ENCODE results near the gene NXPH4.

NXPH4 gene

DNA sequence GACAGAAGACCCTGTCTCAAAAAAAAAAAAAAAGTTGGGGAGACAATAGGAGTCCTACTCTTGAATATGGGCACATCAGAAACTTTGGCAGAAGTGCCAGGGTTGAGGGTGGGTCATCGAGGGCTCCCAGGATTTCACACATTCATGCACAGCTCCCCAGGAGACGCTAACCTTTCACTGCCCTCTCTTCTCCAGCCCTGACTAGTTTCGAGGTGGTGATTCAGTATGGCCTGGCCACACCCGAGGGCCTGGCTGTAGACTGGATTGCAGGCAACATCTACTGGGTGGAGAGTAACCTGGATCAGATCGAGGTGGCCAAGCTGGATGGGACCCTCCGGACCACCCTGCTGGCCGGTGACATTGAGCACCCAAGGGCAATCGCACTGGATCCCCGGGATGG, 39.7 kb upstream of the NXPH4 start:
- H3K9me3 ChIP-seq (ENCODE audit: control insufficient read depth, low read length), result no peaks in the 10 kb centered on the region
- H3K4me3 ChIP-seq (ENCODE audit: low read length), result no peak overlapping the region
- peaks cover 33% of the 10 kb centered on the region for H3K36me3 ChIP-seq (ENCODE audit: control insufficient read depth, insufficient read depth, low read length)
- no peaks in the 10 kb centered on the region for H3K27me3 ChIP-seq (ENCODE audit: control insufficient read depth, insufficient read depth, low read length)
- H3K9ac ChIP-seq (ENCODE audit: low read length), result no peak overlapping the region
- H3K4me1 ChIP-seq (ENCODE audit: control insufficient read depth, insufficient read depth, low read length), result peaks cover 29% of the 10 kb centered on the region

DNA sequence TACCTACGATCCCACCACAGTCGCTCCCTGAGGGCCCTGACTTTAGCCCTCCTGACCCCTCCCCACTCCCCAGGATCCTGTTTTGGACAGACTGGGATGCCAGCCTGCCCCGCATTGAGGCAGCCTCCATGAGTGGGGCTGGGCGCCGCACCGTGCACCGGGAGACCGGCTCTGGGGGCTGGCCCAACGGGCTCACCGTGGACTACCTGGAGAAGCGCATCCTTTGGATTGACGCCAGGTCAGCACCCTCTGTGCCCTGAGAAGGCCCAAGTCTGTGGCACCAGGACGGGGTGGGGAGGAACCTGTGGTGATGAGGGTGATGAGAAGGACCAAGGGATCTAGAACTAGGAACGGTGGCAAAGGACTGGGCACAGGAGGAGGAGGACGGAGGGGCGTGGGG, 39.2 kb upstream of the NXPH4 start:
- no peak overlapping the region for H3K9ac ChIP-seq (ENCODE audit: low read length)
- H3K4me3 ChIP-seq (ENCODE audit: low read length), result no peak overlapping the region
- no peaks in the 10 kb centered on the region for H3K9me3 ChIP-seq (ENCODE audit: control insufficient read depth, low read length)
- peaks cover 29% of the 10 kb centered on the region for H3K4me1 ChIP-seq (ENCODE audit: control insufficient read depth, insufficient read depth, low read length)
- peaks cover 33% of the 10 kb centered on the region for H3K36me3 ChIP-seq (ENCODE audit: control insufficient read depth, insufficient read depth, low read length)
- H3K27me3 ChIP-seq (ENCODE audit: control insufficient read depth, insufficient read depth, low read length), result no peaks in the 10 kb centered on the region

DNA sequence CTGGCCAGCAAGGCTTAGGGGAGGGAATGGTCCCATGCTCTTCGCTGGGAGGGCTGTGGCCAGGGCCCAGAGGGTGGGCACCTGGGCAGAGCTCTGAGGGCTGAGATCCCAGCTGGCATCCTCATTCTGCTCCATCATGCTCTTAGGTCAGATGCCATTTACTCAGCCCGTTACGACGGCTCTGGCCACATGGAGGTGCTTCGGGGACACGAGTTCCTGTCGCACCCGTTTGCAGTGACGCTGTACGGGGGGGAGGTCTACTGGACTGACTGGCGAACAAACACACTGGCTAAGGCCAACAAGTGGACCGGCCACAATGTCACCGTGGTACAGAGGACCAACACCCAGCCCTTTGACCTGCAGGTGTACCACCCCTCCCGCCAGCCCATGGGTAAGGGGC, 38.4 kb upstream of the NXPH4 start:
- peaks cover 31% of the 10 kb centered on the region for H3K4me1 ChIP-seq (ENCODE audit: control insufficient read depth, insufficient read depth, low read length)
- H3K36me3 ChIP-seq (ENCODE audit: control insufficient read depth, insufficient read depth, low read length), result peaks cover 34% of the 10 kb centered on the region
- no peaks in the 10 kb centered on the region for H3K27me3 ChIP-seq (ENCODE audit: control insufficient read depth, insufficient read depth, low read length)

DNA sequence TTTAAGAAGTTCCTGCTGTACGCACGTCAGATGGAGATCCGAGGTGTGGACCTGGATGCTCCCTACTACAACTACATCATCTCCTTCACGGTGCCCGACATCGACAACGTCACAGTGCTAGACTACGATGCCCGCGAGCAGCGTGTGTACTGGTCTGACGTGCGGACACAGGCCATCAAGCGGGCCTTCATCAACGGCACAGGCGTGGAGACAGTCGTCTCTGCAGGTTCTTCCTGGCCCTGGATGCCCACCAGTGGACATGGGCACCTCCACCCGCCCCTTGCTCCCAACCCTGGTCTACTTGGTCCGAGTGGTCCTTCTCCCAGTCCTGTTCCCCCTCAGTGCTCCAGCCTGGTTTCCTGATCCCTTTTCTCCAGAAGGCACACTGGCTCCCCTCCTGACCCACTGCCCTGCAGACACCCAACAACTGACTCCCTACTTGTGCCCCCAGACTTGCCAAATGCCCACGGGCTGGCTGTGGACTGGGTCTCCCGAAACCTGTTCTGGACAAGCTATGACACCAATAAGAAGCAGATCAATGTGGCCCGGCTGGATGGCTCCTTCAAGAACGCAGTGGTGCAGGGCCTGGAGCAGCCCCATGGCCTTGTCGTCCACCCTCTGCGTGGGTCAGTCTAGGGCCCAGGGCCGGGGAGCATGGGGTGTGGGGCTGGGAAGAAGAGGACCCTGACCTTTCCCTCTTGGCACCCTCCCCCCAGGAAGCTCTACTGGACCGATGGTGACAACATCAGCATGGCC, 37.1 kb upstream of the NXPH4 start:
- H3K36me3 ChIP-seq (ENCODE audit: control insufficient read depth, insufficient read depth, low read length), result peaks cover 34% of the 10 kb centered on the region
- H3K4me1 ChIP-seq (ENCODE audit: control insufficient read depth, insufficient read depth, low read length), result peaks cover 29% of the 10 kb centered on the region
- no peak overlapping the region for H3K4me3 ChIP-seq (ENCODE audit: low read length)
- H3K27me3 ChIP-seq (ENCODE audit: control insufficient read depth, insufficient read depth, low read length), result no peaks in the 10 kb centered on the region
- H3K9ac ChIP-seq (ENCODE audit: low read length), result no peak overlapping the region
- no peaks in the 10 kb centered on the region for H3K9me3 ChIP-seq (ENCODE audit: control insufficient read depth, low read length)

More for the DNA sequence above, 38.4 kb upstream of the NXPH4 start:
- no peak overlapping the region for H3K4me3 ChIP-seq (ENCODE audit: low read length)
- no peak overlapping the region for H3K9ac ChIP-seq (ENCODE audit: low read length)
- H3K9me3 ChIP-seq (ENCODE audit: control insufficient read depth, low read length), result no peaks in the 10 kb centered on the region

DNA sequence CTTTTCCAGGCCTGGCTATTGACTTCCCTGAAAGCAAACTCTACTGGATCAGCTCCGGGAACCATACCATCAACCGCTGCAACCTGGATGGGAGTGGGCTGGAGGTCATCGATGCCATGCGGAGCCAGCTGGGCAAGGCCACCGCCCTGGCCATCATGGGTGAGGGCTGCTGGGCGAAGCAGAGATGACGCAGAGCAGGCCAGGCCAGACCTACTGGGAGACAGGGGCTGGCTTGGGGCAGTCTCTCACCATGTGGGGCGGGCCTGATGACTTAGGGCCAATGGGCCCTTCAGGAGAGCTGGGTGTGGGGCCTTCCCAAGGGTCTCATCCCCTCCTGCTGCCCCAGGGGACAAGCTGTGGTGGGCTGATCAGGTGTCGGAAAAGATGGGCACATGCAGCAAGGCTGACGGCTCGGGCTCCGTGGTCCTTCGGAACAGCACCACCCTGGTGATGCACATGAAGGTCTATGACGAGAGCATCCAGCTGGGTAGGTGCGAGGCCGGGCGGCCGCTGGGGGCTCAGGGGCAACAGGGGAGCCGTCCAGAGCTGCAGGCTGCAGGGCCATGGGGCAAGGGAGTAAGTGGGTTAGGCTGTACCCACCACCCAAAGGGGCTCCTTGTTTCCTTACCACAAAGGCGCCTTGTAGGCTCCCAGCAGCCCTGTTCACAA, 36.1 kb upstream of the NXPH4 start:
- Histone ChIP-seq H3K9ac (ENCODE audit: low read length) (no peak overlapping the region), H3K36me3 (ENCODE audit: control insufficient read depth, insufficient read depth, low read length) (peaks cover 37% of the 10 kb centered on the region), H3K4me1 (ENCODE audit: control insufficient read depth, insufficient read depth, low read length) (peaks cover 20% of the 10 kb centered on the region), H3K27me3 (ENCODE audit: control insufficient read depth, insufficient read depth, low read length) (no peaks in the 10 kb centered on the region), H3K4me3 (ENCODE audit: low read length) (no peak overlapping the region), H3K9me3 (ENCODE audit: control insufficient read depth, low read length) (no peaks in the 10 kb centered on the region)

DNA sequence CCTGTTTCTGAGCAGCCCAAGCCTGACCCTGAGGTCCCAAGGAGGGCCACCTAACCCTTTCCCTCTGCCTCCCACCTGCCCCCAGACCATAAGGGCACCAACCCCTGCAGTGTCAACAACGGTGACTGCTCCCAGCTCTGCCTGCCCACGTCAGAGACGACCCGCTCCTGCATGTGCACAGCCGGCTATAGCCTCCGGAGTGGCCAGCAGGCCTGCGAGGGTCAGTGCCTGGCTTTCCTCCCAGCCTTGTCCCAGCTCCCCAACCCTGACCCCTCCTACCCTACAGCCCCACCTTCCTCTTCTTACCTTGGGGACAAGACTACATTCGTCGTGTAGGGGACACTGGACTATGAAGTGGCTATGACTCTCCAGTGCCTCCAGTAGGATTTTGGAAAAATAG, 35.5 kb upstream of the NXPH4 start:
- no peaks in the 10 kb centered on the region for H3K27me3 ChIP-seq (ENCODE audit: control insufficient read depth, insufficient read depth, low read length)
- peaks cover 40% of the 10 kb centered on the region for H3K36me3 ChIP-seq (ENCODE audit: control insufficient read depth, insufficient read depth, low read length)
- no peaks in the 10 kb centered on the region for H3K9me3 ChIP-seq (ENCODE audit: control insufficient read depth, low read length)
- no peak overlapping the region for H3K9ac ChIP-seq (ENCODE audit: low read length)
- H3K4me1 ChIP-seq (ENCODE audit: control insufficient read depth, insufficient read depth, low read length), result peaks cover 14% of the 10 kb centered on the region
- H3K4me3 ChIP-seq (ENCODE audit: low read length), result no peak overlapping the region

DNA sequence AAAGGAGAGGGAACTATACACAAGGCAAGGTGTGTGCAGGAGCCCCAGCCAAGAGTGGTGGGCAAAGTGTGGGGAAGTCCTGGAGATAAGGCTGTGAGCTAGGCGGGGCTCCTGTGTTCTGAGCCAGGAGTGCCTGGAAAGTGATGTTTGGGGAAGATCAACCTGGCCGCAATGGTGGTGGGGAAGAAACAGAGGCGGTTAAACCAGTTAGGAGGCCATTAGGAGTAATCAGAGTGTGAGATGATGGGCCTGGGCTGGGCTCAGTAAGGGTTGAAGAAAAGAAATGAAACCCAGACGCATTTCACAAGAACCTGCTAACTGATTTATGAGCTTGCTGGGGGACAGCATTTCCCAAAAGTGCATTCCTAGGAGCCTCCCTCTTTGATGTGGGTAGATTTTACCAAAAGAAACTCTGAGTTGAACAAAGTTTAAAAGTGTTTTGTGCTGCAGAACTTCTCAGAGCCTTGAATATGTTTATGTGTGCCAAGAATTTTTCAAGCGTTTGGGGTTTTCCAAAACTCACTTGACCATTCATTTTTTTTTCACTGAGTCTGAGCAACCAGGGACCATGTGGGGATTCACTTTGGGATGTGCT, 34.9 kb upstream of the NXPH4 start:
- H3K27me3 ChIP-seq (ENCODE audit: control insufficient read depth, insufficient read depth, low read length), result no peaks in the 10 kb centered on the region
- no peaks in the 10 kb centered on the region for H3K9me3 ChIP-seq (ENCODE audit: control insufficient read depth, low read length)
- H3K4me3 ChIP-seq (ENCODE audit: low read length), result no peak overlapping the region
- no peak overlapping the region for H3K9ac ChIP-seq (ENCODE audit: low read length)
- peaks cover 11% of the 10 kb centered on the region for H3K4me1 ChIP-seq (ENCODE audit: control insufficient read depth, insufficient read depth, low read length)
- H3K36me3 ChIP-seq (ENCODE audit: control insufficient read depth, insufficient read depth, low read length), result peaks cover 38% of the 10 kb centered on the region

DNA sequence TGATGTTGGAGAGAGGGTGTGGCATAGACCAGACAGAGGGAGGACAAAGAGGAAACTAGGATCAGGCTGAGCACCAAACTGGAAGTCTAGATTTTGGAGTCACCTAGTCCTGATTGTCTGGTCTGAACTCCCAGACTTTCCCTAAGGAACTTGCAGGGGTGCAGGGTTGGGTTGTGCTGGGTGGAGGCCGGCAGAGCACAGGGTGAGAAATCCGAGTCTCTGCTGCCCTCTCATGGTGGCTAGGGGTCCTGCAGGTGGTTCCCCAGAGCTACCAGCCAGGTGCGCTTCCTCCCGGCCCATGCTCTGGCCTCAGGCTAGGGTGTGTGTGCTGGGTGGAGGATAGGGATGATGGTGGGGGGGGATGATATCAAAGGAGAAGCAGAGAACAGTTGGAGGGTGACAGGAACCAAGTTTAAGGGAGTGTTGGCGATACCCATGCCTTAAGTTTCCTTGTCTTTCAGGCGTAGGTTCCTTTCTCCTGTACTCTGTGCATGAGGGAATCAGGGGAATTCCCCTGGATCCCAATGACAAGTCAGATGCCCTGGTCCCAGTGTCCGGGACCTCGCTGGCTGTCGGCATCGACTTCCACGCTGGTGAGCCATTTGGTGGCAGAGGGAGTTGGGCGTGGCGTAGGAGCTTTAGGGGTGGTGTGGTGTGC, 33.5 kb upstream of the NXPH4 start:
- H3K36me3 ChIP-seq (ENCODE audit: control insufficient read depth, insufficient read depth, low read length), result peaks cover 38% of the 10 kb centered on the region
- H3K9ac ChIP-seq (ENCODE audit: low read length), result no peak overlapping the region
- no peaks in the 10 kb centered on the region for H3K9me3 ChIP-seq (ENCODE audit: control insufficient read depth, low read length)
- no peaks in the 10 kb centered on the region for H3K27me3 ChIP-seq (ENCODE audit: control insufficient read depth, insufficient read depth, low read length)
- peaks cover 4% of the 10 kb centered on the region for H3K4me1 ChIP-seq (ENCODE audit: control insufficient read depth, insufficient read depth, low read length)
- no peak overlapping the region for H3K4me3 ChIP-seq (ENCODE audit: low read length)

DNA sequence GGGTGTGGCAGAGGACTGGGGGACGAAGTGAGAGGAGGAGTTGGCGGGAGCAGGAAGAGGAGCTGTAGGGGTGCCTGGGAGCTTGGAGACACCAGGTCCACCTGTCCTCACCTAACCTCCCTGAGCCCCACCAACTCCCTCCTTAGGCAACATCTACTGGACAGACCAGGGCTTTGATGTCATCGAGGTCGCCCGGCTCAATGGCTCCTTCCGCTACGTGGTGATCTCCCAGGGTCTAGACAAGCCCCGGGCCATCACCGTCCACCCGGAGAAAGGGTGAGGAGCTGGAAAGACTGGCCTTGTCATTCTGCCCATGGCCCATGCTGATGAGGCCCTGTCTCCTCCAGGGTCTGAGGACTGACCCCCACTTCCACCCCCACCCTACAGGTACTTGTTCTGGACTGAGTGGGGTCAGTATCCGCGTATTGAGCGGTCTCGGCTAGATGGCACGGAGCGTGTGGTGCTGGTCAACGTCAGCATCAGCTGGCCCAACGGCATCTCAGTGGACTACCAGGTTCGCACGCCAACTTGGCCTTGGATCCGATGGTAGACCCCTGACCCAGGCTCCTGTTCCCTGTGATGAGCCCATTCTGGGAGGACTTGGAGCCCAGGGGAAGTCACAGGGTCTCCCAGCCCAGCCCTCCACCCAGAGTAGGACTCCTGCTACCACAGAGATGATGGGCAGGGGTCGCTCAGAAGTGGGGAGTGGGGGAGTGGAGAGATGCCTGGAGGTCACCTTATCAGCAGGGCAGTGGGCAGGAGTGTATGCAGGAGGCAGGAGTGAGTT, 32.5 kb upstream of the NXPH4 start:
- H3K36me3 ChIP-seq (ENCODE audit: control insufficient read depth, insufficient read depth, low read length), result peaks cover 41% of the 10 kb centered on the region
- no peak overlapping the region for H3K9ac ChIP-seq (ENCODE audit: low read length)

DNA sequence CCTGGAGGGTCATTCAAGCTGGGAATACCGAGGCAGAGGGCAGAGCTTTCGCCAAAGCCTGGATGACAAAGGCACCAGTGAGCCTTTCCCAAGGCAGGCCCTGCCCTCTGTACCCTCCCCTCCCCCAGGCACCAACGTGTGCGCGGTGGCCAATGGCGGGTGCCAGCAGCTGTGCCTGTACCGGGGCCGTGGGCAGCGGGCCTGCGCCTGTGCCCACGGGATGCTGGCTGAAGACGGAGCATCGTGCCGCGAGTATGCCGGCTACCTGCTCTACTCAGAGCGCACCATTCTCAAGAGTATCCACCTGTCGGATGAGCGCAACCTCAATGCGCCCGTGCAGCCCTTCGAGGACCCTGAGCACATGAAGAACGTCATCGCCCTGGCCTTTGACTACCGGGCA, 31.2 kb upstream of the NXPH4 start:
- Histone ChIP-seq H3K9ac (ENCODE audit: low read length) (no peak overlapping the region), H3K4me3 (ENCODE audit: low read length) (no peak overlapping the region), H3K27me3 (ENCODE audit: control insufficient read depth, insufficient read depth, low read length) (no peaks in the 10 kb centered on the region), H3K9me3 (ENCODE audit: control insufficient read depth, low read length) (no peaks in the 10 kb centered on the region), H3K4me1 (ENCODE audit: control insufficient read depth, insufficient read depth, low read length) (peaks cover 4% of the 10 kb centered on the region), H3K36me3 (ENCODE audit: control insufficient read depth, insufficient read depth, low read length) (peaks cover 47% of the 10 kb centered on the region)

More for the DNA sequence above, 32.5 kb upstream of the NXPH4 start:
- Histone ChIP-seq H3K4me1 (ENCODE audit: control insufficient read depth, insufficient read depth, low read length) (peaks cover 4% of the 10 kb centered on the region), H3K27me3 (ENCODE audit: control insufficient read depth, insufficient read depth, low read length) (no peaks in the 10 kb centered on the region), H3K9me3 (ENCODE audit: control insufficient read depth, low read length) (no peaks in the 10 kb centered on the region), H3K4me3 (ENCODE audit: low read length) (no peak overlapping the region)

DNA sequence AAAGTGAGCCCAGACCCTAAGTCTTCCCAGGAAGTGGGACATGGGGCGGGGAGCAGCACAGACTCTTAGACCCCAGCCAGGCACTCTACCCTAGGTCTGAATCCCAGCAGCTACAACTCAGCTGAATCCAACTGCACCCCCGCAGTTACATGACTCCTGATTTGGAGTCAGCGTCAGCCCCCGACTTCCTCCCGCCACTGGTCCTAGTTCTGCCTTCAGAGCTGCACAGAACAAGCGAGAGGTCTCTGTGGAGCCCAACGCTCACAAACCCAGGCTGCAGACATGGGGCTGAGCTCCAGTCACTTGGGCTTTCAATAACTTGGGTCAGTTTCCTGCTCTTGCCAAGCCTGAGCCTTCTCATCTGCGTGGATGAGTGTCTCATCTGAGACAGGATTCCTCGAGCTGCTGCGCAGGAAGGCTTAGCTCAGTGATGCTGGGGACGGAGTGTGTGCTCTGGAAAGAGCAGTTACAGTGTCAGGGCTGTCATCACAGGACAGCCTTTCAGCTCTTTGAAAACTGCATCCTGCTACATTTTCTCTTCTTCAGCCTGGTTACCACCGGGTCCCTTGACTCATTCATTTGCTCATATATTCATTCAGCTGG, 30.6 kb upstream of the NXPH4 start:
- peaks cover 48% of the 10 kb centered on the region for H3K36me3 ChIP-seq (ENCODE audit: control insufficient read depth, insufficient read depth, low read length)

More for the DNA sequence above, 30.6 kb upstream of the NXPH4 start:
- H3K4me1 ChIP-seq (ENCODE audit: control insufficient read depth, insufficient read depth, low read length), result peaks cover 4% of the 10 kb centered on the region
- H3K9me3 ChIP-seq (ENCODE audit: control insufficient read depth, low read length), result no peaks in the 10 kb centered on the region
- no peak overlapping the region for H3K9ac ChIP-seq (ENCODE audit: low read length)
- no peaks in the 10 kb centered on the region for H3K27me3 ChIP-seq (ENCODE audit: control insufficient read depth, insufficient read depth, low read length)
- no peak overlapping the region for H3K4me3 ChIP-seq (ENCODE audit: low read length)
